Activated T-cell treated with anti-CD3 and anti-CD28 coated beads, Interleukin-2, amount 50 U/mL, for 48 hours (primary cell): ENCODE measurements around the gene TTC21A.

Experiments
- DNase-seq, 2 experiments: peaks; one replicate each; pipeline ENCODE4 v3.0.0-alpha.2; 2020

The TTC21A gene

GRCh38 chr3:39137991-39138803 lies 30.7 kb downstream of the TTC21A start:
- DNase-seq, result no peak

- DNase-seq, result no peak
These were observed 31.4 kb downstream of the TTC21A start for GRCh38 chr3:39138804-39139415.

- DNase-seq, result no peak
These were observed 32.0 kb downstream of the TTC21A start for GRCh38 chr3:39139442-39139841.

DNA sequence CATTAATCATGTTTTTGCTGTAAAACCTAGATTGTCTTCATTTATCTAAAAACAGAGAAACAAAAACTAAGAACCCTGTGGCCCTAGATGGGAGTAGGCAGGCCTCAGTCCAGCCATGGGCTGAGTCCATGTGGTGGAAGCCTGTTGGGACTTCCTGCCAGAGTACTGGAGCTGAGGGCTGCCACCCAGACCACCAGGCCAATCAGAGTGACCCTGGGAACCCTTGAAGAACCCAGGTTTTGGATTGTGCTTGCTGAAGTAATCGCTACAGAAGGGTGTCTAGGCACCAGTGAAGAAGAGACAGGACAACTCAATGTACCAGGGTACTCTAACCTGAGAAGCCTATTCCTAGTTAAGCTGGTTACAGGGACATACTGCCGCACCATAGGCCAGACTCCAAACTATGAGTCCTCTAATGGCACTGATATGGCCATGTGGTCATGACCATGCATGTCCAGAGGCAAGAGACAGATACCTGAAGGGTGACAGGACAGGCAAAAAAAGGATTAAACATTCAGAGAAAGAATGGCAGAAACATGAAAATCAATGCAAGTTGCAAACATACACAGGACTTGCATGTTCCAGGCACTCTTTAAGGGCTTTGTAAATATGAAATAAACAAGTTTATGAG lies 33.0 kb downstream of the TTC21A start:
- DNase-seq, result no peak

GRCh38 chr3:39141171-39141995 lies 33.9 kb downstream of the TTC21A start:
- peak in 1 of 2 experiments; percentile 15 for DNase-seq

DNA sequence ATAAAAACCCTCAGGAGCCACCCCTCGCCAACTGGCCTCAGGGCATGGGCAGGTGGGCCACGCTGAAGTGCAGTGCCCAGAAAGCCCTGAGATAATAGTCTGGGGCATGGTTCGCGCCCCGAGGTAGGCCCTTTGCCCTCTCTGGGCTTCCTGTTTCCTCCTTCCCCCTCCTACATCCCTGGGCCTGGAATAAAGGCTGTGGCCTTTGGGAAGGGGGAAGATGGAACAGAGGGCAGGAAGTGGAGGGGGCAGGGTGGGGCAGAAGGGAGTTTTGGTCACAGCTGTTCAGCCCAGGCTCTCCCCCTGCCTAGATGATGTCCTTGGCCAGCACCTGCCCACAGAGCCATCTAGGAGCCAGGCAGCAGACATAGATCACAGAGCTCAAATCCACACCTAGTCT lies 34.6 kb downstream of the TTC21A start:
- DNase-seq, result peak in 1 of 2 experiments; percentile 16

GRCh38 chr3:39143051-39143885 lies 35.8 kb downstream of the TTC21A start:
- DNase-seq, result peak in 1 of 2 experiments; percentile 16

- DNase-seq, result peak in 1 of 2 experiments; percentile 18
These were observed 36.7 kb downstream of the TTC21A start for GRCh38 chr3:39144095-39144747.

DNA sequence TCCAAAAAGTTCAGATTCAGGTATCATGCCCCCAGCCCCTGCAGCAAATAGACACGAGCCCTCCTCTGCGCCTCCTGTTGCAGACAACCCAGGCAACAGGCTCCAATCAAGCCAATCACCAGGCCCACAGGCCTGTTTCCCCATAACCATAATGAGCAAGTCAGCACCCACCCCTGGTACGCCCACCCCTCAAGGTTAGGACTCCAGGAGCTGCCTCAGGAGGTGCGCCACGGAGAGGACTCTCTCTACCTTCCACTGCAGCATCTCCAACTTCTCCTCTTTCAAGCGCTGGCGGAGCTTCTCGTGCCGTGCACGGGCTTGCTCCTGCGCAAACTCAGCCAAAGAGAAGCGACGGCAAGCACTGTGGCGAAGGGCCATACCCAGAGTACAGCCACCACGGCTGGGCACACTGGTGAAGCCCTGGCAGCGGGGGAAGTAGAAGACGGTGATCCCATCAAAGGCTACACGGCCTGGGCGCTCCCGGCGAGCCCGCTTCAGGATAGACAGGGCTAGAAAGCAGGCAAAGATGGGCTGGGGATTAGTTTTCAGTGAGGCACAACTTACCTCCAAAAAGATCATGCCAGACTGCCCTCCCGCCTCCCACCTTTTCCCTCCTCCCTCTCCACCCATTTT lies 37.4 kb downstream of the TTC21A start:
- DNase-seq, result peak in 1 of 2 experiments; percentile 13

DNA sequence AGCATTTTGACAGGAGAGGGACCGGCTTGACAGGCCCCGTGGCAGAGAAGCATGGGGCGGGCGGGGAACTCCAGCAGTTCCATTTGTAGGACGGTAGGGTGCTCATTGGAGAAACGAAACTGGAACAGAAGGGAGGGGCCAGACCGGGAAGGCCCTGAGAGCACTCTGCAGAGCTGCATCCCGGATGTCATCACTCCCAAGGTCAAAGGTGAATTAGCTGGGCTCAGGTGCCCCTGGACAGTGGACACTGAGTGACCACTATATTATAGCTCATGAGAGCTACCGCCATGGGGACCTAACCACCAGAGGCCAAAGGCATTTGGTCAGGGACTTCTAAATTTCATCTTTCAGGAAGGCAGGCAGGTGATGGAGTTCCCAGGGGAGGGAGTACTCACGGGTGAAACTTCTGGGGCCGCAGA lies 38.6 kb downstream of the TTC21A start:
- peak in 1 of 2 experiments; percentile 14 for DNase-seq

GRCh38 chr3:39146611-39147591 lies 39.4 kb downstream of the TTC21A start:
- DNase-seq, result peak; percentile 85 to 86

GRCh38 chr3:39147711-39148434 lies 40.4 kb downstream of the TTC21A start:
- DNase-seq, result peak; percentile 61 to 66

- peak in 1 of 2 experiments; percentile 45 for DNase-seq
These were observed 41.1 kb downstream of the TTC21A start for GRCh38 chr3:39148435-39149058.

DNA sequence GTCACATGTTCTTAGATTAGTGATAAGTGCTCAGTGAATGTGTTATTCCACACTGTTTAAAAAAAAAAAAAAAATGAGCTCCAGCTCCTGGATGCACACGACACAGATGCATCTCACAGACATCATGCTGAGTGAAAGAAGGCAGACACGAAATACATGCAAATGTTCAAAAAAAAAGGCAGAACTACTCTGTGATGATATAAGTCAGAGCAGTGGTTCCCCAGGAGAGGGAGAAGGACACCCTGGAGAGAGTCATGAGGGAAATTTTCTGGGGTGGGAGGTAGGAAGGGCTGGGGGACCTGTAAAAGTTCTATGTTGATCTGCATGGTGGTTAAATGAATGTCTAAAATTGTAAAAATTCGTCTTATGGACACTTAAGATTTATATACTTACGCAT lies 41.6 kb downstream of the TTC21A start:
- DNase-seq, result no peak

GRCh38 chr3:39149498-39150147 lies 42.1 kb downstream of the TTC21A start:
- DNase-seq, result no peak

GRCh38 chr3:39150148-39150802 lies 42.8 kb downstream of the TTC21A start:
- DNase-seq, result no peak
